RWPE2 (cell line): Measurements from ENCODE around the gene LRRC3B.

Experiments
- ATAC-seq: fragments of 200-7000 bp; cut with Tn5 transposase; 3 replicates; pipeline ENCODE4 v1.9.1; 2021; ENCODE audit warnings: low read depth
- DNase-seq: peaks from one replicate; pipeline ENCODE4 v3.0.0-alpha.2; 2020; ENCODE audit warnings: low spot score
- H3K27ac ChIP-seq: fragments of 450-650 bp; 2 replicates; pipeline ENCODE4 v1.5.1; 2017; ENCODE audit warnings: mild to moderate bottlenecking; ENCODE audit not compliant: poor library complexity, severe bottlenecking
- H3K27me3 ChIP-seq: fragments of 250-450 bp; sonication (Bioruptor Pico); 2 replicates; pipeline ENCODE4 v1.5.1; 2021; ENCODE audit warnings: mild to moderate bottlenecking, moderate library complexity; ENCODE audit not compliant: insufficient read depth, poor library complexity, severe bottlenecking
- H3K36me3 ChIP-seq: fragments of 250-450 bp; sonication (Bioruptor Pico); 2 replicates; pipeline ENCODE4 v1.5.1; 2020; ENCODE audit warnings: low read depth, mild to moderate bottlenecking, moderate library complexity
- H3K4me1 ChIP-seq: fragments of 250-450 bp; sonication (Bioruptor Pico); 2 replicates; pipeline ENCODE4 v1.5.1; 2021; ENCODE audit warnings: mild to moderate bottlenecking, moderate library complexity; ENCODE audit not compliant: insufficient read depth, poor library complexity, severe bottlenecking
- H3K4me3 ChIP-seq: fragments of 250-450 bp; sonication (Bioruptor Pico); 2 replicates; pipeline ENCODE4 v1.5.1; 2021; ENCODE audit warnings: mild to moderate bottlenecking, moderate library complexity; ENCODE audit not compliant: severe bottlenecking
- H3K9me3 ChIP-seq: fragments of 250-450 bp; sonication (Bioruptor Pico); 2 replicates; pipeline ENCODE4 v1.5.1; 2021; ENCODE audit warnings: mild to moderate bottlenecking, moderate library complexity; ENCODE audit not compliant: severe bottlenecking
- CTCF ChIP-seq: fragments of 450-650 bp; IDR thresholded peaks from one replicate; pipeline ENCODE4 v1.5.1; 2017; ENCODE audit warnings: mild to moderate bottlenecking, moderate library complexity; ENCODE audit not compliant: poor library complexity, severe bottlenecking

Gene LRRC3B

GRCh38 chr3:26639339-26639738, 16.8 kb downstream of the LRRC3B start:
- H3K27ac ChIP-seq, result no peak overlapping the region
- ATAC-seq, result no peak
- no peaks in the 10 kb centered on the region for H3K4me1 ChIP-seq
- no peaks in the 10 kb centered on the region for H3K27me3 ChIP-seq
- DNase-seq, result no peak
- H3K9me3 ChIP-seq, result peaks cover 2% of the 10 kb centered on the region
- no peak for TF ChIP-seq CTCF
- H3K36me3 ChIP-seq, result no peaks in the 10 kb centered on the region
- H3K4me3 ChIP-seq, result no peak overlapping the region

GRCh38 chr3:26647078-26647477, 24.5 kb downstream of the LRRC3B start:
- ATAC-seq (no peak), DNase-seq (no peak)
- Histone ChIP-seq H3K4me1 (no peaks in the 10 kb centered on the region), H3K27ac (no peak overlapping the region), H3K4me3 (no peak overlapping the region), H3K27me3 (no peaks in the 10 kb centered on the region), H3K36me3 (no peaks in the 10 kb centered on the region), H3K9me3 (peaks cover 5% of the 10 kb centered on the region)
- no peak for TF ChIP-seq CTCF

GRCh38 chr3:26648461-26648860, 25.9 kb downstream of the LRRC3B start:
- no peak overlapping the region for H3K4me3 ChIP-seq
- H3K27ac ChIP-seq, result no peak overlapping the region
- no peaks in the 10 kb centered on the region for H3K36me3 ChIP-seq
- peaks cover 5% of the 10 kb centered on the region for H3K9me3 ChIP-seq
- no peak for TF ChIP-seq CTCF
- DNase-seq, result no peak
- H3K27me3 ChIP-seq, result no peaks in the 10 kb centered on the region
- ATAC-seq, result no peak
- no peaks in the 10 kb centered on the region for H3K4me1 ChIP-seq

GRCh38 chr3:26652164-26652563, 29.6 kb downstream of the LRRC3B start:
- no peaks in the 10 kb centered on the region for H3K36me3 ChIP-seq
- no peaks in the 10 kb centered on the region for H3K27me3 ChIP-seq
- H3K27ac ChIP-seq, result no peak overlapping the region
- ATAC-seq, result no peak
- no peak for DNase-seq
- no peak for TF ChIP-seq CTCF
- H3K4me3 ChIP-seq, result no peak overlapping the region
- peaks cover 5% of the 10 kb centered on the region for H3K9me3 ChIP-seq
- no peaks in the 10 kb centered on the region for H3K4me1 ChIP-seq

GRCh38 chr3:26653811-26654425, 31.3 kb downstream of the LRRC3B start:
- H3K4me1 ChIP-seq, result no peaks in the 10 kb centered on the region
- ATAC-seq (no peak), DNase-seq (no peak)
- no peak overlapping the region for H3K4me3 ChIP-seq
- no peak for TF ChIP-seq CTCF
- H3K27ac ChIP-seq, result no peak overlapping the region
- no peaks in the 10 kb centered on the region for H3K36me3 ChIP-seq
- H3K27me3 ChIP-seq, result no peaks in the 10 kb centered on the region
- H3K9me3 ChIP-seq, result peaks cover 4% of the 10 kb centered on the region
